SK-N-SH treated with all-trans-retinoic acid at 6 μM for 48 hours (cell line): ENCODE results near the gene ARHGAP22.

ENCODE experiments used
- ATAC-seq: fragments of 200-7000 bp; cut with Tn5 transposase; 3 replicates; pipeline ENCODE4 v1.9.1; 2020; ENCODE audit warnings: mild to moderate bottlenecking, moderate library complexity
- ARNTL ChIP-seq: fragments of 450-650 bp; formaldehyde crosslinking; IDR thresholded peaks from 2 replicates; pipeline ENCODE4 v1.5.0; 2020; ENCODE audit warnings: low read depth, mild to moderate bottlenecking, moderate library complexity, borderline replicate concordance
- BACH2 ChIP-seq: fragments of 250-450 bp; sonication (Bioruptor Pico); IDR thresholded peaks from 2 replicates; pipeline ENCODE4 v1.9.0; 2021; ENCODE audit warnings: mild to moderate bottlenecking, borderline replicate concordance
- CSDC2 ChIP-seq: fragments of 250-450 bp; sonication (Bioruptor Pico); IDR thresholded peaks from 2 replicates; pipeline ENCODE4 v1.5.0; 2020; ENCODE audit warnings: mild to moderate bottlenecking, moderate library complexity
- ESRRG ChIP-seq: fragments of 250-450 bp; sonication (Bioruptor Pico); IDR thresholded peaks from 2 replicates; pipeline ENCODE4 v1.6.1; 2021; ENCODE audit warnings: mild to moderate bottlenecking
- GLIS3 ChIP-seq: fragments of 250-450 bp; sonication (Bioruptor Pico); IDR thresholded peaks from 2 replicates; pipeline ENCODE4 v1.5.0; 2020; ENCODE audit warnings: mild to moderate bottlenecking, moderate library complexity
- OSR1 ChIP-seq: fragments of 250-450 bp; sonication (Bioruptor Pico); IDR thresholded peaks from 2 replicates; pipeline ENCODE4 v1.8.0; 2022; ENCODE audit warnings: moderate library complexity, mild to moderate bottlenecking, inconsistent platforms
- PPARA ChIP-seq: fragments of 250-450 bp; sonication (Bioruptor Pico); IDR thresholded peaks from 2 replicates; pipeline ENCODE4 v1.5.0; 2020; ENCODE audit warnings: mild to moderate bottlenecking, borderline replicate concordance
- RARB ChIP-seq: fragments of 250-450 bp; sonication (Bioruptor Pico); IDR thresholded peaks from 2 replicates; pipeline ENCODE4 v1.8.0; 2021; ENCODE audit warnings: mild to moderate bottlenecking, moderate library complexity
- SNAI2 ChIP-seq: fragments of 250-450 bp; sonication (Bioruptor Pico); IDR thresholded peaks from 2 replicates; pipeline ENCODE4 v1.5.0; 2020; ENCODE audit warnings: mild to moderate bottlenecking, moderate library complexity
- TCF4 ChIP-seq: fragments of 250-450 bp; sonication (Bioruptor Pico); IDR thresholded peaks from 2 replicates; pipeline ENCODE4 v1.8.0; 2021; ENCODE audit warnings: mild to moderate bottlenecking, moderate library complexity, borderline replicate concordance
- TOX ChIP-seq: fragments of 250-450 bp; sonication (Bioruptor Pico); IDR thresholded peaks from 2 replicates; pipeline ENCODE4 v1.8.0; 2021; ENCODE audit warnings: mild to moderate bottlenecking, moderate library complexity, borderline replicate concordance
- ZC3H10 ChIP-seq: fragments of 250-450 bp; sonication (Bioruptor Pico); IDR thresholded peaks from 2 replicates; pipeline ENCODE4 v1.5.1; 2021; ENCODE audit warnings: mild to moderate bottlenecking, moderate library complexity
- ZFP3 ChIP-seq: fragments of 250-450 bp; sonication (Bioruptor Pico); IDR thresholded peaks from 2 replicates; pipeline ENCODE4 v1.5.0; 2020; ENCODE audit warnings: mild to moderate bottlenecking, moderate library complexity
- ZFP30 ChIP-seq: fragments of 450-650 bp; formaldehyde crosslinking; IDR thresholded peaks from 2 replicates; pipeline ENCODE4 v1.5.0; 2022; ENCODE audit warnings: mild to moderate bottlenecking, moderate library complexity
- ZNF565 ChIP-seq: fragments of 450-650 bp; formaldehyde crosslinking; conservative IDR thresholded peaks from 2 replicates; pipeline ENCODE4 v1.5.0; 2020; ENCODE audit warnings: low read depth, mild to moderate bottlenecking, moderate library complexity
- ZNF70 ChIP-seq: fragments of 450-650 bp; formaldehyde crosslinking; IDR thresholded peaks from 2 replicates; pipeline ENCODE4 v1.5.0; 2020; ENCODE audit warnings: mild to moderate bottlenecking, moderate library complexity
- ZNF8 ChIP-seq: fragments of 450-650 bp; formaldehyde crosslinking; IDR thresholded peaks from 2 replicates; pipeline ENCODE4 v1.5.0; 2020; ENCODE audit warnings: mild to moderate bottlenecking, moderate library complexity
- TF ChIP-seq, protein P1 (sequence below): fragments of 250-450 bp; sonication (Bioruptor Pico); IDR thresholded peaks from 2 replicates; pipeline ENCODE4 v1.8.0; 2020; ENCODE audit warnings: mild to moderate bottlenecking, moderate library complexity, borderline replicate concordance
- TF ChIP-seq, protein P2 (sequence below): fragments of 250-450 bp; sonication (Bioruptor Pico); IDR thresholded peaks from 2 replicates; pipeline ENCODE4 v1.5.1; 2021; ENCODE audit warnings: mild to moderate bottlenecking, moderate library complexity
- TF ChIP-seq, protein P3 (sequence below): fragments of 250-450 bp; sonication (Bioruptor Pico); IDR thresholded peaks from 2 replicates; pipeline ENCODE4 v1.8.0; 2021; ENCODE audit warnings: low read depth, mild to moderate bottlenecking, moderate library complexity, borderline replicate concordance

Gene ARHGAP22

DNA sequence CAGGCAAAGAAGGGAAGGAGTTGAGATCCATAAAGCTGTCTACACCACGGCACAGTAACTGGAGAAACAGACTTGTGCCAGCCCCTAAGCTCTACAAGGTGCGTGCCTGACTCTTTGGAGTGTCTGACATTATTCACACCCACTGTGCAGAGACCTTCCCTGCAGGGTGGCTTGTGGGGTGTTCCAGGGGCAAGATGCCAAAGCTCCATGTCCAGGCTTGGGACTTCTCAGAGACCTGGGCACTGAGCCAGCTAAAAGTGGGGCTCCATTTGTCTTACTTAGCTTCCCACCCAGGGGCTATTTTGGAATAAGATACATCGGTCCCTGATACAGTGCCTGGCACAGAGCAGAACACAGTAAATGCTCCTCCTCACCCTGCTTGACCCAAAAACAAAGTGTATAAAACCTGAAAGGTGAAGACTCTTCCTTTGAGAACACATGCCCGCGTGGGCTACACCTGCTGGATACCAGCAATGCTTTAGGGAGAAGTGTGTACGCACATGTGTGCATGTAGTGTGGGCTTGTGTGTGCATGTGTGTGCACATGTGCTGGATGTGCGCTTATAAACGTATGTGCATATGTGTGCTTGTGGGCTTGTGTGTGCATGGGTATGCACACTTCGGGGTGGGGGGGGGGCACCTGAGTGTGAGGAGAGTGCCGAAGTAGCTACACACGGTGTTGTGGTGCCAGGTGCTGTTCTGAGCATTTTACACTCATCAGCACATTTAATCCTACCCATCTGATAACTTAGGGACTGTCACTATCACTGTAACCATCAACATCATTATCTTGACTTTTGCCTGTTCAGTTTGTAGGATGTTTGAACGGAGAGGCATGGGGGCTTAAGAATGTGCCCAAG, 143.0 kb downstream of the ARHGAP22 start:
- ATAC-seq: no peak
- TF ChIP-seq ESRRG (CRISPR knock-in tag): no peak
- no peak for TF ChIP-seq RARB (CRISPR knock-in tag)
- TF ChIP-seq, protein P1, sequence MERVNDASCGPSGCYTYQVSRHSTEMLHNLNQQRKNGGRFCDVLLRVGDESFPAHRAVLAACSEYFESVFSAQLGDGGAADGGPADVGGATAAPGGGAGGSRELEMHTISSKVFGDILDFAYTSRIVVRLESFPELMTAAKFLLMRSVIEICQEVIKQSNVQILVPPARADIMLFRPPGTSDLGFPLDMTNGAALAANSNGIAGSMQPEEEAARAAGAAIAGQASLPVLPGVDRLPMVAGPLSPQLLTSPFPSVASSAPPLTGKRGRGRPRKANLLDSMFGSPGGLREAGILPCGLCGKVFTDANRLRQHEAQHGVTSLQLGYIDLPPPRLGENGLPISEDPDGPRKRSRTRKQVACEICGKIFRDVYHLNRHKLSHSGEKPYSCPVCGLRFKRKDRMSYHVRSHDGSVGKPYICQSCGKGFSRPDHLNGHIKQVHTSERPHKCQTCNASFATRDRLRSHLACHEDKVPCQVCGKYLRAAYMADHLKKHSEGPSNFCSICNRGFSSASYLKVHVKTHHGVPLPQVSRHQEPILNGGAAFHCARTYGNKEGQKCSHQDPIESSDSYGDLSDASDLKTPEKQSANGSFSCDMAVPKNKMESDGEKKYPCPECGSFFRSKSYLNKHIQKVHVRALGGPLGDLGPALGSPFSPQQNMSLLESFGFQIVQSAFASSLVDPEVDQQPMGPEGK (CRISPR knock-in tag): no peak
- no peak for TF ChIP-seq ZFP30 (CRISPR knock-in tag)
- no peak for TF ChIP-seq ARNTL
- no peak for TF ChIP-seq ZNF565 (CRISPR knock-in tag)
- no peak for TF ChIP-seq GLIS3 (CRISPR knock-in tag)
- TF ChIP-seq, protein P2, sequence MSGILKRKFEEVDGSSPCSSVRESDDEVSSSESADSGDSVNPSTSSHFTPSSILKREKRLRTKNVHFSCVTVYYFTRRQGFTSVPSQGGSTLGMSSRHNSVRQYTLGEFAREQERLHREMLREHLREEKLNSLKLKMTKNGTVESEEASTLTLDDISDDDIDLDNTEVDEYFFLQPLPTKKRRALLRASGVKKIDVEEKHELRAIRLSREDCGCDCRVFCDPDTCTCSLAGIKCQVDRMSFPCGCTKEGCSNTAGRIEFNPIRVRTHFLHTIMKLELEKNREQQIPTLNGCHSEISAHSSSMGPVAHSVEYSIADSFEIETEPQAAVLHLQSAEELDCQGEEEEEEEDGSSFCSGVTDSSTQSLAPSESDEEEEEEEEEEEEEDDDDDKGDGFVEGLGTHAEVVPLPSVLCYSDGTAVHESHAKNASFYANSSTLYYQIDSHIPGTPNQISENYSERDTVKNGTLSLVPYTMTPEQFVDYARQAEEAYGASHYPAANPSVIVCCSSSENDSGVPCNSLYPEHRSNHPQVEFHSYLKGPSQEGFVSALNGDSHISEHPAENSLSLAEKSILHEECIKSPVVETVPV (CRISPR knock-in tag): no peak
- no peak for TF ChIP-seq PPARA (CRISPR knock-in tag)

DNA sequence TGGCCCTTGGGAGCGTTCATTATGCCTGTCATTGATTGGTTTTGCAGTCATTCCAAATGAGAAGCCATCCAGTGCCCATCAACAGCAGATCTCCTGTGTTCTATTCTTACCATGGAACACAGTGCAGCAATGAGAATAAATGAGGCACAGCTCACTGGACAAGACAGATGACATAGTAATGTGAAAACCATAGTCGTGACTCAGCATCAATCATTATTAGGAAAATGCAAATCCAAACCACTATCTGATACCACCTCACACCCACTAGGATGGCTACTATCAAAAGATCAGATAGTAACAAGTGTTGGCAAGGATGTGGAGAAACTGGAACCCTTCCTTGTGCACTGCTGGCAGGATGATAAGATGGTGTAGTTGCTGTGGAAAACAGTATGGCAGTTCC, 144.7 kb downstream of the ARHGAP22 start:
- TF ChIP-seq ZNF565 (CRISPR knock-in tag) (no peak), ZNF70 (no peak), TOX (CRISPR knock-in tag) (no peak), ARNTL (no peak), ZFP30 (CRISPR knock-in tag) (no peak), PPARA (CRISPR knock-in tag) (no peak), ESRRG (CRISPR knock-in tag) (no peak), SNAI2 (CRISPR knock-in tag) (no peak), BACH2 (CRISPR knock-in tag) (no peak), ZNF8 (CRISPR knock-in tag) (no peak), OSR1 (no peak)
- ATAC-seq: no peak

DNA sequence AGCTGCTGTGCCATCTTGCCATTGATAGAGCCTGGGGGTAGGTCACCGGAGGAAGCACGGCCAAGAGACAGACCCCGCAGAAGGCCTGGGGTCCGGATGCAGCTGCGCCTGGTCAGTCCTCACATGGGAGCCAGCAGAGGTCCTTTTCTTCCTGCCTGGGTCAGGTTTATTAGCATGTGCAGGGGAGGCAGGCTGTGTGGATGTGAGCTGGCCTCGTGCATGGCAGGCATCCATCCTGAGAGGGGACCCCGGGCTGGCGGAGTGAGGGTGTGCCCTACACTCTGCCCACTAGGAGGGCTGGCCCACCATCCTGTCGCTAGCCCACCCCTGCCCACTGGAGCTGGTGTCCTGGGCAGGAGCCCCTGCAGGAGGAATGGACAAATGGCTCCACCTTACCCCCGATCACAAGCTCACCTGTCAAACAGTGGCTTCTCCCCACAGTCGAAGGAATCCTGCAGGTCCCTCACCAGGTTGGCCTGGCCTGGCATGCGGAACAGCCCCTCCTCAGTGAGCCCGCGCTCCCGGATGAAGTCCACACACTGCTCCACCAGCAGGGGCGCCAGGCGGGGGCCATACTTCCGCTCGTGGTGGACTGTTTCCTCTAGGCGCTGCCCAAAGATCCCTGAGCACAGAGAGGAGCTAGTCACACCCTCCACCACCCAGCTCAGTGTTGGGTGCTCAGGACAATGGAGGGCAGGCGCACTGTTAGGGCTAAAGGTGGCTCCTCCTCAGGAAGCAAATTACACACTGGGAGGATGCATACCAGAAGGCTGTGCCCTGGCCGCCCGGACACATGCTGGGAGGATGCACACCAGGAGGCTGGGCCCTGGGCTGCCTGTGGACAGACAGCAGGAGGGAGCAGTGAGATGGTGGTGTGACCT, 145.4 kb downstream of the ARHGAP22 start:
- ATAC-seq: no peak
- TF ChIP-seq GLIS3 (CRISPR knock-in tag): no peak
- TF ChIP-seq ZC3H10 (CRISPR knock-in tag): no peak
- TF ChIP-seq BACH2 (CRISPR knock-in tag): no peak
- no peak for TF ChIP-seq CSDC2
- no peak for TF ChIP-seq TCF4 (CRISPR knock-in tag)
- no peak for TF ChIP-seq PPARA (CRISPR knock-in tag)
- TF ChIP-seq, protein P1 (CRISPR knock-in tag): no peak
- TF ChIP-seq ZFP3 (CRISPR knock-in tag): no peak
- TF ChIP-seq, protein P3, sequence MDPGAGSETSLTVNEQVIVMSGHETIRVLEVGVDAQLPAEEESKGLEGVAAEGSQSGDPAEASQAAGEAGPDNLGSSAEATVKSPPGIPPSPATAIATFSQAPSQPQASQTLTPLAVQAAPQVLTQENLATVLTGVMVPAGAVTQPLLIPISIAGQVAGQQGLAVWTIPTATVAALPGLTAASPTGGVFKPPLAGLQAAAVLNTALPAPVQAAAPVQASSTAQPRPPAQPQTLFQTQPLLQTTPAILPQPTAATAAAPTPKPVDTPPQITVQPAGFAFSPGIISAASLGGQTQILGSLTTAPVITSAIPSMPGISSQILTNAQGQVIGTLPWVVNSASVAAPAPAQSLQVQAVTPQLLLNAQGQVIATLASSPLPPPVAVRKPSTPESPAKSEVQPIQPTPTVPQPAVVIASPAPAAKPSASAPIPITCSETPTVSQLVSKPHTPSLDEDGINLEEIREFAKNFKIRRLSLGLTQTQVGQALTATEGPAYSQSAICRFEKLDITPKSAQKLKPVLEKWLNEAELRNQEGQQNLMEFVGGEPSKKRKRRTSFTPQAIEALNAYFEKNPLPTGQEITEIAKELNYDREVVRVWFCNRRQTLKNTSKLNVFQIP (CRISPR knock-in tag): no peak
